HepG2 (cell line): Measurements from ENCODE around the gene TULP4. TPM values are rescaled to one million over a fixed set of nuclear protein-coding genes. Genes with fewer than 3 reads are reported as not detected.
A peak's percentile ranks its signal among the peaks of the same experiment; 100 is the strongest.

Experiments
- ATF7-NPFF ChIP-seq: sonication (generic); formaldehyde crosslinking; IDR thresholded peaks from 2 replicates; pipeline ENCODE4 v1.8.1; 2023; ENCODE audit warnings: mild to moderate bottlenecking, low read depth, missing genetic modification reagents, moderate library complexity
- FOXJ3 ChIP-seq: sonication (generic); formaldehyde crosslinking; IDR thresholded peaks from 2 replicates; pipeline ENCODE4 v1.4.0; 2020; ENCODE audit warnings: missing genetic modification reagents, mild to moderate bottlenecking, borderline replicate concordance
- GATAD2A ChIP-seq: IDR thresholded peaks from 2 replicates; pipeline ENCODE4 v1.6.1; 2016
- HOXA9 ChIP-seq: sonication (generic); formaldehyde crosslinking; IDR thresholded peaks from 2 replicates; pipeline ENCODE4 v1.8.1; 2022; ENCODE audit warnings: missing genetic modification reagents, mild to moderate bottlenecking, moderate library complexity, borderline replicate concordance
- JUN ChIP-seq: sonication (generic); formaldehyde crosslinking; IDR thresholded peaks from 2 replicates; pipeline ENCODE4 v1.4.0; 2020; ENCODE audit warnings: mild to moderate bottlenecking, missing genetic modification reagents
- KDM1A ChIP-seq: IDR thresholded peaks from 2 replicates; pipeline ENCODE4 v1.6.1; 2016; ENCODE audit warnings: missing compliant biosample characterization
- KMT2B ChIP-seq: IDR thresholded peaks from 2 replicates; pipeline ENCODE4 v1.6.1; 2016; ENCODE audit warnings: missing genetic modification reagents, missing compliant biosample characterization
- MEIS2 ChIP-seq: sonication (generic); formaldehyde crosslinking; IDR thresholded peaks from 2 replicates; pipeline ENCODE4 v1.9.0; 2021; ENCODE audit warnings: mild to moderate bottlenecking, missing genetic modification reagents
- MIER3 ChIP-seq: IDR thresholded peaks from 2 replicates; pipeline ENCODE4 v1.6.1; 2016; ENCODE audit warnings: missing compliant biosample characterization, borderline replicate concordance
- NCOA2 ChIP-seq: sonication (generic); formaldehyde crosslinking; IDR thresholded peaks from 2 replicates; pipeline ENCODE4 v1.8.0; 2022; ENCODE audit warnings: inconsistent platforms
- PHF21A ChIP-seq: sonication (generic); formaldehyde crosslinking; IDR thresholded peaks from 2 replicates; pipeline ENCODE4 v1.5.0; 2020; ENCODE audit warnings: mild to moderate bottlenecking, missing genetic modification reagents
- ZBTB42 ChIP-seq: sonication (generic); formaldehyde crosslinking; IDR thresholded peaks from 2 replicates; pipeline ENCODE4 v1.5.0; 2020; ENCODE audit warnings: mild to moderate bottlenecking, missing genetic modification reagents
- ZBTB7B ChIP-seq: sonication (generic); formaldehyde crosslinking; IDR thresholded peaks from 2 replicates; pipeline ENCODE4 v1.4.0; 2020; ENCODE audit warnings: missing genetic modification reagents
- ZMYM4 ChIP-seq: sonication (generic); formaldehyde crosslinking; IDR thresholded peaks from 2 replicates; pipeline ENCODE4 v1.8.1; 2023; ENCODE audit warnings: mild to moderate bottlenecking, missing genetic modification reagents
- ZNF749 ChIP-seq: sonication (generic); formaldehyde crosslinking; IDR thresholded peaks from 2 replicates; pipeline ENCODE4 v1.8.0; 2022; ENCODE audit warnings: mild to moderate bottlenecking, missing genetic modification reagents, moderate library complexity, borderline replicate concordance
- ZNF772 ChIP-seq: sonication (generic); formaldehyde crosslinking; IDR thresholded peaks from 2 replicates; pipeline ENCODE4 v1.5.0; 2020; ENCODE audit warnings: mild to moderate bottlenecking, missing genetic modification reagents
- polyA plus RNA-seq, 8 experiments: library from polyadenylated mRNA; depleted of rRNA in 3 of 8; stranded (reverse) in 7 of 8; unstranded in 1 of 8; fragments of >200 nt; fragmentation: Illumina TruSeq in 4 of 8; extraction: Trizol in 4 of 8; gene quantifications; 2 replicates each; pipeline versions ENCODE4 v1.2.1 to v1.2.3, GENCODE V29; 2011 to 2016; ENCODE audit warnings: low read depth in 4 of 8, missing spikeins in 1 of 8, mixed read lengths in 1 of 8; ENCODE audit not compliant: insufficient read depth in 1 of 8
- total RNA-seq, 5 experiments: library from RNA; depleted of rRNA; stranded (reverse); fragments of >200 nt; fragmentation: Illumina TruSeq; extraction: Trizol; gene quantifications; 2 replicates each; pipeline ENCODE4 v1.2.3, GENCODE V29; 2016; ENCODE audit warnings: low read depth in 1 of 5
- TF ChIP-seq, protein P1 (sequence below): sonication (generic); formaldehyde crosslinking; IDR thresholded peaks from 2 replicates; pipeline ENCODE4 v1.4.0; 2020; ENCODE audit warnings: missing genetic modification reagents, borderline replicate concordance
- TF ChIP-seq, protein P2 (sequence below): sonication (generic); formaldehyde crosslinking; IDR thresholded peaks from 2 replicates; pipeline ENCODE4 v1.8.1; 2022; ENCODE audit warnings: mild to moderate bottlenecking, missing genetic modification reagents
- TF ChIP-seq, protein P3 (sequence below): sonication (generic); formaldehyde crosslinking; conservative IDR thresholded peaks from 2 replicates; pipeline ENCODE4 v1.4.0; 2020; ENCODE audit warnings: missing genetic modification reagents
- TF ChIP-seq, protein P4 (sequence below), 2 experiments: IDR thresholded peaks; 2 replicates each; pipeline ENCODE4 v1.6.1; 2011 to 2012; ENCODE audit warnings: low read length in 2 of 2, borderline replicate concordance in 1 of 2, low read depth in 1 of 2, mild to moderate bottlenecking in 1 of 2, moderate library complexity in 1 of 2

The TULP4 gene
- total and polyA plus RNA-seq, 2 of the 13 experiments (the other 11 are each of a cell fraction or from before 2014, with no cell fraction given) = 21.1 to 122 TPM

DNA sequence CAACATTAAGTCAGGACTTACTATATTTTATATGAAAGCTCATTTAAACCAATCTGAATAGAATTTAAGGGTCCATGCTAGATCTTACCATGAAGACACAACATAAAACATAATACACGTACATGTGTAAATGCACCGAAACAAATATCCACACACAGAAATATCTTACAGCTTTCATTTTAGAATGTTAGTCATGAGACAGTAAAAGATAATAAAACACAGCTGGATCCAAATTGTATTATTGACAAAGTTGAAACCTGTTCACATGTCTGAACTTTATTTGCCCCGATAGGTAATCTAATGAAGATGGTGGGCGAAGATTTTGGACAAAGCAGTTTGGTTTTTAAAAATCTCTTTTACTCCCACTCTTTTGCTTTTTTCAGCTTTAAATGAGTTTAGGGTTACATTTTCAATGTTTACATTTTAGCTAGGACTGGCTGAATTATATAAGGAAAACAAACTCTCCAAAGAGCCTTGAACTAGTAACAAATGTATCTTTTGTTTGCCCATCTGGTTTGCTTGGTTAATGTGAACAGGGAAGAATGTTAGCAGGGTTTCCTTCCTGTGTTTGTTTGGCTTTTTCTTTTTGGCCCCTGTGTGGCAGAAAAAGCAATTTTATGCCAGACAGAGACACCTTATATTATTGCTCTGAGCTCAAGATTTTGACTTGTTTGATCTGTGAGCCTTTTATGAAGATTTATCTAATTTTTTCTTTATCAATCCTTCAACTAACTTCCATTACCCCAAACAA lies 242.5 kb downstream of the TULP4 start (continued):
- TF ChIP-seq ZNF772 (CRISPR knock-in tag) (peak; percentile 63; the same call in 1 of the 2 replicates), MEIS2 (CRISPR knock-in tag) (no peak), MIER3 (0 out of 2 replicates have a peak, but pooled peaks have one; percentile 14), NCOA2 (CRISPR knock-in tag) (peak; percentile 96), FOXJ3 (peak; percentile 96; the same call in 1 of the 2 replicates), HOXA9 (CRISPR knock-in tag) (no peak), PHF21A (CRISPR knock-in tag) (peak; percentile 71; the same call in 1 of the 2 replicates), ZMYM4 (peak; percentile 37; the same call in 1 of the 2 replicates), ZBTB7B (peak; percentile 53; the same call in 1 of the 2 replicates), ZNF749 (peak; percentile 54; the same call in 1 of the 2 replicates), JUN (no peak), GATAD2A (CRISPR knock-in tag) (peak; percentile 99), KDM1A (CRISPR knock-in tag) (no peak), KMT2B (CRISPR knock-in tag) (peak; percentile 64), ZBTB42 (CRISPR knock-in tag) (no peak), ATF7-NPFF (CRISPR knock-in tag) (no peak)
- TF ChIP-seq, protein P1, sequence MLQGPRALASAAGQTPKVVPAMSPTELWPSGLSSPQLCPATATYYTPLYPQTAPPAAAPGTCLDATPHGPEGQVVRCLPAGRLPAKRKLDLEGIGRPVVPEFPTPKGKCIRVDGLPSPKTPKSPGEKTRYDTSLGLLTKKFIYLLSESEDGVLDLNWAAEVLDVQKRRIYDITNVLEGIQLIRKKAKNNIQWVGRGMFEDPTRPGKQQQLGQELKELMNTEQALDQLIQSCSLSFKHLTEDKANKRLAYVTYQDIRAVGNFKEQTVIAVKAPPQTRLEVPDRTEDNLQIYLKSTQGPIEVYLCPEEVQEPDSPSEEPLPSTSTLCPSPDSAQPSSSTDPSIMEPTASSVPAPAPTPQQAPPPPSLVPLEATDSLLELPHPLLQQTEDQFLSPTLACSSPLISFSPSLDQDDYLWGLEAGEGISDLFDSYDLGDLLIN (CRISPR knock-in tag) = no peak
- TF ChIP-seq, protein P2, sequence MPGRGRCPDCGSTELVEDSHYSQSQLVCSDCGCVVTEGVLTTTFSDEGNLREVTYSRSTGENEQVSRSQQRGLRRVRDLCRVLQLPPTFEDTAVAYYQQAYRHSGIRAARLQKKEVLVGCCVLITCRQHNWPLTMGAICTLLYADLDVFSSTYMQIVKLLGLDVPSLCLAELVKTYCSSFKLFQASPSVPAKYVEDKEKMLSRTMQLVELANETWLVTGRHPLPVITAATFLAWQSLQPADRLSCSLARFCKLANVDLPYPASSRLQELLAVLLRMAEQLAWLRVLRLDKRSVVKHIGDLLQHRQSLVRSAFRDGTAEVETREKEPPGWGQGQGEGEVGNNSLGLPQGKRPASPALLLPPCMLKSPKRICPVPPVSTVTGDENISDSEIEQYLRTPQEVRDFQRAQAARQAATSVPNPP = peak; percentile 84; the same call in 1 of the 2 replicates
- TF ChIP-seq, protein P3, sequence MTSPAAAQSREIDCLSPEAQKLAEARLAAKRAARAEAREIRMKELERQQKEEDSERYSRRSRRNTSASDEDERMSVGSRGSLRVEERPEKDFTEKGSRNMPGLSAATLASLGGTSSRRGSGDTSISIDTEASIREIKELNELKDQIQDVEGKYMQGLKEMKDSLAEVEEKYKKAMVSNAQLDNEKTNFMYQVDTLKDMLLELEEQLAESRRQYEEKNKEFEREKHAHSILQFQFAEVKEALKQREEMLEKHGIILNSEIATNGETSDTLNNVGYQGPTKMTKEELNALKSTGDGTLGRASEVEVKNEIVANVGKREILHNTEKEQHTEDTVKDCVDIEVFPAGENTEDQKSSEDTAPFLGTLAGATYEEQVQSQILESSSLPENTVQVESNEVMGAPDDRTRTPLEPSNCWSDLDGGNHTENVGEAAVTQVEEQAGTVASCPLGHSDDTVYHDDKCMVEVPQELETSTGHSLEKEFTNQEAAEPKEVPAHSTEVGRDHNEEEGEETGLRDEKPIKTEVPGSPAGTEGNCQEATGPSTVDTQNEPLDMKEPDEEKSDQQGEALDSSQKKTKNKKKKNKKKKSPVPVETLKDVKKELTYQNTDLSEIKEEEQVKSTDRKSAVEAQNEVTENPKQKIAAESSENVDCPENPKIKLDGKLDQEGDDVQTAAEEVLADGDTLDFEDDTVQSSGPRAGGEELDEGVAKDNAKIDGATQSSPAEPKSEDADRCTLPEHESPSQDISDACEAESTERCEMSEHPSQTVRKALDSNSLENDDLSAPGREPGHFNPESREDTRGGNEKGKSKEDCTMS (CRISPR knock-in tag) = no peak
- TF ChIP-seq, protein P4, sequence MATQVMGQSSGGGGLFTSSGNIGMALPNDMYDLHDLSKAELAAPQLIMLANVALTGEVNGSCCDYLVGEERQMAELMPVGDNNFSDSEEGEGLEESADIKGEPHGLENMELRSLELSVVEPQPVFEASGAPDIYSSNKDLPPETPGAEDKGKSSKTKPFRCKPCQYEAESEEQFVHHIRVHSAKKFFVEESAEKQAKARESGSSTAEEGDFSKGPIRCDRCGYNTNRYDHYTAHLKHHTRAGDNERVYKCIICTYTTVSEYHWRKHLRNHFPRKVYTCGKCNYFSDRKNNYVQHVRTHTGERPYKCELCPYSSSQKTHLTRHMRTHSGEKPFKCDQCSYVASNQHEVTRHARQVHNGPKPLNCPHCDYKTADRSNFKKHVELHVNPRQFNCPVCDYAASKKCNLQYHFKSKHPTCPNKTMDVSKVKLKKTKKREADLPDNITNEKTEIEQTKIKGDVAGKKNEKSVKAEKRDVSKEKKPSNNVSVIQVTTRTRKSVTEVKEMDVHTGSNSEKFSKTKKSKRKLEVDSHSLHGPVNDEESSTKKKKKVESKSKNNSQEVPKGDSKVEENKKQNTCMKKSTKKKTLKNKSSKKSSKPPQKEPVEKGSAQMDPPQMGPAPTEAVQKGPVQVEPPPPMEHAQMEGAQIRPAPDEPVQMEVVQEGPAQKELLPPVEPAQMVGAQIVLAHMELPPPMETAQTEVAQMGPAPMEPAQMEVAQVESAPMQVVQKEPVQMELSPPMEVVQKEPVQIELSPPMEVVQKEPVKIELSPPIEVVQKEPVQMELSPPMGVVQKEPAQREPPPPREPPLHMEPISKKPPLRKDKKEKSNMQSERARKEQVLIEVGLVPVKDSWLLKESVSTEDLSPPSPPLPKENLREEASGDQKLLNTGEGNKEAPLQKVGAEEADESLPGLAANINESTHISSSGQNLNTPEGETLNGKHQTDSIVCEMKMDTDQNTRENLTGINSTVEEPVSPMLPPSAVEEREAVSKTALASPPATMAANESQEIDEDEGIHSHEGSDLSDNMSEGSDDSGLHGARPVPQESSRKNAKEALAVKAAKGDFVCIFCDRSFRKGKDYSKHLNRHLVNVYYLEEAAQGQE (IDR thresholded peaks at IDR 0.05; ENCODE audit: borderline replicate concordance in 1 of 2, low read depth in 1 of 2, low read length in 2 of 2) = peak in 1 of 2 experiments; percentile 55; a peak in 1 of 4 replicates
